ENCODE results near the gene SSH2. TPM values are rescaled to one million over a fixed set of nuclear protein-coding genes. Genes with fewer than 3 reads are reported as not detected.

SSH2 gene
- total and polyA plus RNA-seq, 2 of the 13 experiments (the other 11 are each of a cell fraction or from before 2014, with no cell fraction given) = 6.0 to 6.4 TPM

DNA sequence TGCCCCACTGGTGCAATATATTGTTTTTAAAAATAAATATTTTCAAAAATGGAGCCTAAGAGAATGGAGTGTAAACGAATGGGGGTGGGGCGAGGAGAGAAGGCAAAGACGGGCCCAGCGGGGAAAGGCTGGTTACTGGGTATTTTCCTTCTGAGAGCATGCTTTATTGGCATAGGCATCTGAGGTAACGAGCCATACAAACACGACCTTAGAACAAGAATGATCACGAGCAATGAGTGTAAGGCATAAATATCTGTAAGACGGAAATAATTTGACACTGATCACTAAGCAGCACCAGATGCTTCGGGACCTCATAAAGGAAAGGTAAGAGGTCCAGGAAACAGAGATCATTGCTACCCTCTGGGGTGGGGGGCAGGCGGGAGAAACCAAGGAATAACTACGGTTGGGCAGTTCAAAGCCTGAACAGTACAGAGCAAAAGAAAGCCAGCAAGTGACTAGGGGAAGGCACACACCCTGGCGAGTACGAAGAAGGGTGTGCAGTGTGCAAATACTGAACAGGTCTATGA lies 959 bp downstream of the SSH2 start (continued):
- TF ChIP-seq ZBTB14 (CRISPR knock-in tag; IDR thresholded peaks at IDR 0.05) (no peak), PHF8 (CRISPR knock-in tag; IDR thresholded peaks at IDR 0.05) (no peak), NFYC (CRISPR knock-in tag; IDR thresholded peaks at IDR 0.05) (no peak), TERF1 (CRISPR knock-in tag; IDR thresholded peaks at IDR 0.05) (no peak), ZNF496 (CRISPR knock-in tag; IDR thresholded peaks at IDR 0.05; ENCODE audit: insufficient replicate concordance) (no peak), CSRNP1 (CRISPR knock-in tag; IDR thresholded peaks at IDR 0.05) (0 out of 2 replicates have a peak, but pooled peaks have one; percentile 11), RXRB (CRISPR knock-in tag; IDR thresholded peaks at IDR 0.05; ENCODE audit: borderline replicate concordance) (no peak), ZNF556 (CRISPR knock-in tag; IDR thresholded peaks at IDR 0.05; ENCODE audit: borderline replicate concordance) (0 out of 2 replicates have a peak, but pooled peaks have one; percentile 25), ZNF761 (CRISPR knock-in tag; conservative IDR thresholded peaks at IDR 0.05) (no peak), HNF1B (CRISPR knock-in tag; IDR thresholded peaks at IDR 0.05) (no peak), ZFX (CRISPR knock-in tag; IDR thresholded peaks at IDR 0.05; ENCODE audit: low read depth) (no peak), ARNTL (CRISPR knock-in tag; IDR thresholded peaks at IDR 0.05) (0 out of 2 replicates have a peak, but pooled peaks have one; percentile 11), BRCA1 (CRISPR knock-in tag; IDR thresholded peaks at IDR 0.05) (no peak), MAFG (CRISPR knock-in tag; IDR thresholded peaks at IDR 0.05) (no peak)
- TF ChIP-seq, protein P1, sequence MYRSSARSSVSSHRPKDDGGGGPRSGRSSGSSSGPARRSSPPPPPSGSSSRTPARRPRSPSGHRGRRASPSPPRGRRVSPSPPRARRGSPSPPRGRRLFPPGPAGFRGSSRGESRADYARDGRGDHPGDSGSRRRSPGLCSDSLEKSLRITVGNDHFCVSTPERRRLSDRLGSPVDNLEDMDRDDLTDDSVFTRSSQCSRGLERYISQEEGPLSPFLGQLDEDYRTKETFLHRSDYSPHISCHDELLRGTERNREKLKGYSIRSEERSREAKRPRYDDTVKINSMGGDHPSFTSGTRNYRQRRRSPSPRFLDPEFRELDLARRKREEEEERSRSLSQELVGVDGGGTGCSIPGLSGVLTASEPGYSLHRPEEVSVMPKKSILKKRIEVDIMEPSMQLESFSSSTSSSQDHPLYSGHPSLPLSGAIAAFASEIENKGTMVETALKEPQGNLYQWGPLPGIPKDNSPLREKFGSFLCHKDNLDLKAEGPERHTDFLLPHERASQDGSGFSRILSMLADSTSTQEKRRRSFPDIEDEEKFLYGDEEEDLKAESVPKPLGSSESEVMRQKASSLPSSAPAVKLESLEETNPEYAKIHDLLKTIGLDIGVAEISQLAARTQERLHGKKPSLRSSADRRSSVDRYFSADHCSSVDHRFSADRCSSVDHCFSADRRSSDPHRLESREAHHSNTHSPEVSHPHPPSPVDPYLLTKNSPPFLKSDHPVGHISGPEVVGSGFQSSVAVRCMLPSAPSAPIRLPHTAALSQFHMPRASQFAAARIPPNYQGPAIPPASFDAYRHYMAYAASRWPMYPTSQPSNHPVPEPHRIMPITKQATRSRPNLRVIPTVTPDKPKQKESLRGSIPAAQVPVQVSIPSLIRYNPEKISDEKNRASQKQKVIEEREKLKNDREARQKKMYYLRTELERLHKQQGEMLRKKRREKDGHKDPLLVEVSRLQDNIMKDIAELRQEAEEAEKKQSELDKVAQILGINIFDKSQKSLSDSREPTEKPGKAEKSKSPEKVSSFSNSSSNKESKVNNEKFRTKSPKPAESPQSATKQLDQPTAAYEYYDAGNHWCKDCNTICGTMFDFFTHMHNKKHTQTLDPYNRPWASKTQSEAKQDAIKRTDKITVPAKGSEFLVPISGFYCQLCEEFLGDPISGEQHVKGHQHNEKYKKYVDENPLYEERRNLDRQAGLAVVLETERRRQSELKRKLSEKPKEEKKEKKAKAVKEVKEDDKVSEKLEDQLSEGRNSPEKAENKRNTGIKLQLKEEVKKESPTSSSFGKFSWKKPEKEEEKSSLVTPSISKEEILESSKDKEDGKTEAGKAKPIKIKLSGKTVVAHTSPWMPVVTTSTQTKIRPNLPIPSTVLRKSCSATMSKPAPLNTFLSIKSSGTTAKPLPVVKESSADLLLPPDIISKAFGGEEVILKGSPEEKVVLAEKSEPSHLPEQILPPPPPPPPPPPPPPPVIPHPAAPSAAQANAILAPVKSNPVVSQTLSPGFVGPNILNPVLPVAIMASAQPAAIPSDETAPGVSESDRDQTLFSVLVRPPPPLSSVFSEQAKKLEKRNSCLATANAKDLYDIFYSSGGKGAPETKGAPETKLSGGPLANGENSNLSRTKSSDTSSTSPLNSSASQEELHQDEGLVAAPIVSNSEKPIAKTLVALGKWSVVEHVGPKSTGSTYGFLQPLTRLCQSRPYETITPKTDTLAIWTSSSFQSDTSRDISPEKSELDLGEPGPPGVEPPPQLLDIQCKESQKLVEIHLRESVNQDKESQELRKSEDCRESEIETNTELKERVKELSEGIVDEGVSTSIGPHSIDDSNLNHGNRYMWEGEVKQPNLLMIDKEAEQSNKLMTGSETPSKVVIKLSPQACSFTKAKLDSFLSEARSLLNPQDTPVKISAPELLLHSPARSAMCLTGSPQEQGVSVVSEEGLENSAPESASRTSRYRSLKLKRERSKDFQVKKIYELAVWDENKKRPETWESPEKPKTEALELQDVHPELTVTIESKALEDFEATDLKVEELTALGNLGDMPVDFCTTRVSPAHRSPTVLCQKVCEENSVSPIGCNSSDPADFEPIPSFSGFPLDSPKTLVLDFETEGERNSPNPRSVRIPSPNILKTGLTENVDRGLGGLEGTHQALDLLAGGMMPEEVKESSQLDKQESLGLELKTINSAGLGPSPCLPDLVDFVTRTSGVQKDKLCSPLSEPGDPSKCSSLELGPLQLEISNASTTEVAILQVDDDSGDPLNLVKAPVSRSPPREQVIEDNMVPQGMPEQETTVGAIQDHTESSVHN (CRISPR knock-in tag; IDR thresholded peaks at IDR 0.05) = no peak

All from HepG2 (cell line).